Measurements from ENCODE around the gene DMRT2.

DNA sequence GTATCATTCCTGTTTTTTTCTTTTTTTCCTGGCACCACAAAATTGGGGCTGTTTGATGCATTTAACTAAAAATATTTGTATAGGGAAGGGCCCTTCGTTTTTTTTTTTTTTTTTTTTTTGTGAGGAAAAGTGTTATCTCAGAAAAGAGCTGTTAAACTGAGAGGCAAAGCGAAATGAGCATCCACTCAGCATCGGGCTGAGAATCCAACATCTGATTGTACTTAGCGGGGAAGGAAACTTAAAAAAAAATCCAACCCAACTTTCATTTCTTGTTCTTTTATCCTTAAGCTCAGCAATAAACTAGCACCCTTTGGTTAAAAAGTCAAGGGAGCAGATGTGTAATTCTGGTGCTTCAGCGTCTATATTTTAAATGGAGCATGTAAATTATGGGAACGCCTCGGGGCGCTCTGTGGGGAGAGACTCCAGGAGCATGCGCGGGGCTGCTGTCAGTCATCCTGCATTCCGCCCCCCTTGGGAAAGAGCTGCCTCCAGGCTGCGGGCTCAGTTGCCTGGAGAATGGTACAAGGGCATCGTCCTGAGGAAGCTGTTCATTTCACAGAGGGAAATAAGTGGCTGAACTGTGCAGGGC, 33.3 kb downstream of the DMRT2 start:
- no peak for TF ChIP-seq BACH1 (IDR thresholded peaks at IDR 0.05; ENCODE audit: low read length)
- TF ChIP-seq ATF3 (IDR thresholded peaks at IDR 0.05; ENCODE audit: insufficient read depth, low read depth, low read length): no peak
- TF ChIP-seq, protein P1, sequence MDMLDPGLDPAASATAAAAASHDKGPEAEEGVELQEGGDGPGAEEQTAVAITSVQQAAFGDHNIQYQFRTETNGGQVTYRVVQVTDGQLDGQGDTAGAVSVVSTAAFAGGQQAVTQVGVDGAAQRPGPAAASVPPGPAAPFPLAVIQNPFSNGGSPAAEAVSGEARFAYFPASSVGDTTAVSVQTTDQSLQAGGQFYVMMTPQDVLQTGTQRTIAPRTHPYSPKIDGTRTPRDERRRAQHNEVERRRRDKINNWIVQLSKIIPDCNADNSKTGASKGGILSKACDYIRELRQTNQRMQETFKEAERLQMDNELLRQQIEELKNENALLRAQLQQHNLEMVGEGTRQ (IDR thresholded peaks at IDR 0.05; ENCODE audit: low read length): no peak
- TF ChIP-seq CTCF (IDR thresholded peaks at IDR 0.05; ENCODE audit: control extremely low read depth in 1 of 3, insufficient read depth in 1 of 3, low read depth in 1 of 3, low read length in 3 of 3): no peak

Measured in H1 (cell line).